ENCODE results near the gene SIX5.

Gene SIX5

GRCh38 chr19:45789035-45789786 lies 20.2 kb upstream of the SIX5 start:
- peaks cover 39% of the 10 kb centered on the region for H3K36me3 ChIP-seq
- no peak for DNase-seq
- TF ChIP-seq CTCF (IDR thresholded peaks at IDR 0.05; ENCODE audit: low read depth, low read length): no peak

GRCh38 chr19:45786533-45786894 lies 17.5 kb upstream of the SIX5 start:
- Histone ChIP-seq H3K4me3 (ENCODE audit: low read depth, low read length) (no peak overlapping the region), H3K4me1 (peaks cover 3% of the 10 kb centered on the region), H3K36me3 (peaks cover 39% of the 10 kb centered on the region), H3K27me3 (no peaks in the 10 kb centered on the region), H3K9me3 (no peaks in the 10 kb centered on the region)
- DNase-seq: no peak
- no peak for TF ChIP-seq CTCF (IDR thresholded peaks at IDR 0.05; ENCODE audit: low read depth, low read length)

More at GRCh38 chr19:45789035-45789786, 20.2 kb upstream of the SIX5 start:
- H3K27me3 ChIP-seq: no peaks in the 10 kb centered on the region
- peaks cover 4% of the 10 kb centered on the region for H3K4me1 ChIP-seq
- H3K4me3 ChIP-seq (ENCODE audit: low read depth, low read length): no peak overlapping the region
- H3K9me3 ChIP-seq: no peaks in the 10 kb centered on the region

GRCh38 chr19:45785781-45786532 lies 16.9 kb upstream of the SIX5 start:
- H3K9me3 ChIP-seq: no peaks in the 10 kb centered on the region
- peaks cover 9% of the 10 kb centered on the region for H3K4me1 ChIP-seq
- DNase-seq: no peak
- peaks cover 39% of the 10 kb centered on the region for H3K36me3 ChIP-seq
- no peaks in the 10 kb centered on the region for H3K27me3 ChIP-seq
- no peak overlapping the region for H3K4me3 ChIP-seq (ENCODE audit: low read depth, low read length)
- no peak for TF ChIP-seq CTCF (IDR thresholded peaks at IDR 0.05; ENCODE audit: low read depth, low read length)

- no peak for TF ChIP-seq CTCF (IDR thresholded peaks at IDR 0.05; ENCODE audit: low read depth, low read length)
- no peaks in the 10 kb centered on the region for H3K27me3 ChIP-seq
- no peak overlapping the region for H3K4me3 ChIP-seq (ENCODE audit: low read depth, low read length)
- DNase-seq: no peak
- H3K9me3 ChIP-seq: no peaks in the 10 kb centered on the region
- H3K4me1 ChIP-seq: peaks cover 11% of the 10 kb centered on the region
- peaks cover 33% of the 10 kb centered on the region for H3K36me3 ChIP-seq
Observed at GRCh38 chr19:45785097-45785496, 16.0 kb upstream of the SIX5 start.

- Histone ChIP-seq H3K27me3 (no peaks in the 10 kb centered on the region), H3K4me3 (ENCODE audit: low read depth, low read length) (no peak overlapping the region), H3K36me3 (peaks cover 25% of the 10 kb centered on the region), H3K9me3 (no peaks in the 10 kb centered on the region), H3K4me1 (peaks cover 14% of the 10 kb centered on the region)
- no peak for DNase-seq
- no peak for TF ChIP-seq CTCF (IDR thresholded peaks at IDR 0.05; ENCODE audit: low read depth, low read length)
Observed at GRCh38 chr19:45784096-45784495, 15.0 kb upstream of the SIX5 start.

Measured in BE2C (cell line).